Panc1 (cell line): Measurements from ENCODE around the gene CETP. TPM values are rescaled to one million over a fixed set of nuclear protein-coding genes. Genes with fewer than 3 reads are reported as not detected.

Source experiments
- ATAC-seq: fragments of 200-7000 bp; cut with Tn5 transposase; 2 replicates; pipeline ENCODE4 v1.9.1; 2020; ENCODE audit warnings: mild to moderate bottlenecking, moderate library complexity
- BruUV-seq: library from RNA; stranded (reverse); fragments of 400-500 nt; replicated peaks from 2 replicates; lab custom pipeline; 2021; lab: Mats Ljungman, UMichigan
- CTCF ChIA-PET: fragments of 300-600 bp; sonication (Branson Sonifier 250); formaldehyde crosslinking; loops from one replicate; lab custom pipeline; 2022; ENCODE audit warnings: antibody characterized with exemption; lab: Charles Lee
- POLR2A ChIA-PET: fragments of 300-600 bp; sonication (Branson Sonifier 250); formaldehyde crosslinking; loops from one replicate; lab custom pipeline; 2022; ENCODE audit warnings: antibody characterized with exemption; lab: Charles Lee
- DNase-seq: peaks from one replicate; pipeline ENCODE4 v3.0.0-alpha.2; 2010; ENCODE audit warnings: low read depth, low spot score
- H3K27ac ChIP-seq: 2 replicates; pipeline ENCODE4 v1.5.1; 2011; ENCODE audit warnings: mild to moderate bottlenecking, low read length, inconsistent platforms
- H3K27me3 ChIP-seq: fragments of 200-500 bp; sonication (Bioruptor generic); 2 replicates; pipeline ENCODE4 v1.6.0; 2014; ENCODE audit warnings: low read length, inconsistent platforms; ENCODE audit not compliant: control insufficient read depth, insufficient read depth
- H3K36me3 ChIP-seq: fragments of 200-500 bp; sonication (Bioruptor generic); 2 replicates; pipeline ENCODE4 v1.5.1; 2014; ENCODE audit warnings: inconsistent platforms, mild to moderate bottlenecking, low read length, moderate library complexity; ENCODE audit not compliant: control insufficient read depth, insufficient read depth
- H3K4me1 ChIP-seq: 2 replicates; pipeline ENCODE4 v1.5.1; 2011; ENCODE audit warnings: inconsistent platforms, mild to moderate bottlenecking, low read length, moderate library complexity; ENCODE audit not compliant: control insufficient read depth, insufficient read depth
- H3K4me3 ChIP-seq, 2 experiments: 2 replicates each; pipeline ENCODE4 v1.5.1; 2011 to 2012; ENCODE audit warnings: low read depth in 2 of 2, low read length in 2 of 2, mild to moderate bottlenecking in 2 of 2, inconsistent platforms in 1 of 2, moderate library complexity in 1 of 2
- H3K9me3 ChIP-seq: fragments of 200-500 bp; sonication (Bioruptor generic); 2 replicates; pipeline ENCODE4 v1.5.1; 2014; ENCODE audit warnings: low read depth, mild to moderate bottlenecking, inconsistent platforms, low read length, moderate library complexity; ENCODE audit not compliant: control insufficient read depth, insufficient read depth
- POLR2AphosphoS5 ChIP-seq: IDR thresholded peaks from 2 replicates; pipeline ENCODE4 v1.6.1; 2012; ENCODE audit warnings: mild to moderate bottlenecking, low read depth, low read length, moderate library complexity
- SIN3A ChIP-seq: IDR thresholded peaks from 2 replicates; pipeline ENCODE4 v1.6.1; 2012; ENCODE audit warnings: low read depth, mild to moderate bottlenecking, low read length, moderate library complexity, borderline replicate concordance; ENCODE audit not compliant: insufficient read depth
- TCF7L2 ChIP-seq: IDR thresholded peaks from 2 replicates; pipeline ENCODE4 v1.6.1; 2011; ENCODE audit warnings: mild to moderate bottlenecking, low read depth, low read length, inconsistent platforms
- in situ Hi-C: cut with HindIII; loops from 2 replicates; pipeline ENCODE4 v1.10.0; 2016; ENCODE audit warnings: low sequenced_read_pairs, low pct_unique_long_range_greater_than_20kb
- intact Hi-C: fragments of 100-400 bp; cut with micrococcal nuclease; formaldehyde crosslinking; loops from one replicate; pipeline ENCODE4 v1.10.0; 2022; ENCODE audit not compliant: unreplicated experiment
- total RNA-seq: library from RNA; stranded (reverse); gene quantifications from one replicate; pipeline ENCODE4 v1.2.1, GENCODE V29; 2021; ENCODE audit not compliant: unreplicated experiment
- TF ChIP-seq, protein P1 (sequence below), 2 experiments: IDR thresholded peaks; 2 replicates each; pipeline ENCODE4 v1.6.1; 2011 to 2012; ENCODE audit warnings: low read depth in 2 of 2, control low read depth in 1 of 2, low read length in 1 of 2, mild to moderate bottlenecking in 1 of 2, moderate library complexity in 1 of 2; ENCODE audit not compliant: insufficient read depth in 1 of 2
- TF ChIP-seq, protein P2 (sequence below): fragments of 450-650 bp; IDR thresholded peaks from 2 replicates; pipeline ENCODE4 v1.5.1; 2017; ENCODE audit warnings: mild to moderate bottlenecking

The CETP gene
- total RNA-seq, 1 experiment from 2014 or later: not detected

DNA sequence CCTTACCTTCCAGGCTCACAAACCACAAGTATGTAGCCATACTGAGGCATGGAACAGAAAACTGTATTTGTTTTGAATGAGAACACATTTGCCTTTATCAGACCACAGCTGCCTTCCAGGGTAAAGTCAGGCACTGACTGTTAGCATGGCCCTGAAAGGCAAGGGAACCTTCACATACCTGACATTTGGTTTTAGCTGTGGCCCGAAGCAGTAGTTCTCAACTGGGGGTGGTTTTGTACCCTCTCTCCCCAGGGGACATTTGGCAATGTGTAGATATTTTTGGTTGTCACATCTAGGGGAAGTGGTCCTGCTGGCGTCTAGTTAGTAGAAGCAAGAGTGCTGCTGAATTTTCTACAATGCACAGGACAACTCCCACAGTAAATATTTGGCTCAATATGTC is 20.7 kb upstream of the CETP start:
- no TSS peak for BruUV-seq
- Histone ChIP-seq H3K4me3 (no peak overlapping the region), H3K36me3 (peaks cover 31% of the 10 kb centered on the region), H3K27ac (no peak overlapping the region), H3K4me1 (no peaks in the 10 kb centered on the region; the same call in 1 of the 2 replicates), H3K9me3 (no peaks in the 10 kb centered on the region), H3K27me3 (no peaks in the 10 kb centered on the region)
- ATAC-seq (no peak), DNase-seq (no peak)
- CTCF ChIA-PET: no interaction called here
- in situ Hi-C loops (no loop called here), intact Hi-C loops (no loop called here)
- POLR2A ChIA-PET: no interaction called here
- TF ChIP-seq, protein P1, sequence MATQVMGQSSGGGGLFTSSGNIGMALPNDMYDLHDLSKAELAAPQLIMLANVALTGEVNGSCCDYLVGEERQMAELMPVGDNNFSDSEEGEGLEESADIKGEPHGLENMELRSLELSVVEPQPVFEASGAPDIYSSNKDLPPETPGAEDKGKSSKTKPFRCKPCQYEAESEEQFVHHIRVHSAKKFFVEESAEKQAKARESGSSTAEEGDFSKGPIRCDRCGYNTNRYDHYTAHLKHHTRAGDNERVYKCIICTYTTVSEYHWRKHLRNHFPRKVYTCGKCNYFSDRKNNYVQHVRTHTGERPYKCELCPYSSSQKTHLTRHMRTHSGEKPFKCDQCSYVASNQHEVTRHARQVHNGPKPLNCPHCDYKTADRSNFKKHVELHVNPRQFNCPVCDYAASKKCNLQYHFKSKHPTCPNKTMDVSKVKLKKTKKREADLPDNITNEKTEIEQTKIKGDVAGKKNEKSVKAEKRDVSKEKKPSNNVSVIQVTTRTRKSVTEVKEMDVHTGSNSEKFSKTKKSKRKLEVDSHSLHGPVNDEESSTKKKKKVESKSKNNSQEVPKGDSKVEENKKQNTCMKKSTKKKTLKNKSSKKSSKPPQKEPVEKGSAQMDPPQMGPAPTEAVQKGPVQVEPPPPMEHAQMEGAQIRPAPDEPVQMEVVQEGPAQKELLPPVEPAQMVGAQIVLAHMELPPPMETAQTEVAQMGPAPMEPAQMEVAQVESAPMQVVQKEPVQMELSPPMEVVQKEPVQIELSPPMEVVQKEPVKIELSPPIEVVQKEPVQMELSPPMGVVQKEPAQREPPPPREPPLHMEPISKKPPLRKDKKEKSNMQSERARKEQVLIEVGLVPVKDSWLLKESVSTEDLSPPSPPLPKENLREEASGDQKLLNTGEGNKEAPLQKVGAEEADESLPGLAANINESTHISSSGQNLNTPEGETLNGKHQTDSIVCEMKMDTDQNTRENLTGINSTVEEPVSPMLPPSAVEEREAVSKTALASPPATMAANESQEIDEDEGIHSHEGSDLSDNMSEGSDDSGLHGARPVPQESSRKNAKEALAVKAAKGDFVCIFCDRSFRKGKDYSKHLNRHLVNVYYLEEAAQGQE (IDR thresholded peaks at IDR 0.05; ENCODE audit: insufficient read depth in 1 of 2, low read depth in 2 of 2, low read length in 1 of 2): no peak
- TF ChIP-seq SIN3A: no peak
- TF ChIP-seq POLR2AphosphoS5: no peak
- no peak for TF ChIP-seq TCF7L2
- TF ChIP-seq, protein P2, sequence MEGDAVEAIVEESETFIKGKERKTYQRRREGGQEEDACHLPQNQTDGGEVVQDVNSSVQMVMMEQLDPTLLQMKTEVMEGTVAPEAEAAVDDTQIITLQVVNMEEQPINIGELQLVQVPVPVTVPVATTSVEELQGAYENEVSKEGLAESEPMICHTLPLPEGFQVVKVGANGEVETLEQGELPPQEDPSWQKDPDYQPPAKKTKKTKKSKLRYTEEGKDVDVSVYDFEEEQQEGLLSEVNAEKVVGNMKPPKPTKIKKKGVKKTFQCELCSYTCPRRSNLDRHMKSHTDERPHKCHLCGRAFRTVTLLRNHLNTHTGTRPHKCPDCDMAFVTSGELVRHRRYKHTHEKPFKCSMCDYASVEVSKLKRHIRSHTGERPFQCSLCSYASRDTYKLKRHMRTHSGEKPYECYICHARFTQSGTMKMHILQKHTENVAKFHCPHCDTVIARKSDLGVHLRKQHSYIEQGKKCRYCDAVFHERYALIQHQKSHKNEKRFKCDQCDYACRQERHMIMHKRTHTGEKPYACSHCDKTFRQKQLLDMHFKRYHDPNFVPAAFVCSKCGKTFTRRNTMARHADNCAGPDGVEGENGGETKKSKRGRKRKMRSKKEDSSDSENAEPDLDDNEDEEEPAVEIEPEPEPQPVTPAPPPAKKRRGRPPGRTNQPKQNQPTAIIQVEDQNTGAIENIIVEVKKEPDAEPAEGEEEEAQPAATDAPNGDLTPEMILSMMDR: no peak

DNA sequence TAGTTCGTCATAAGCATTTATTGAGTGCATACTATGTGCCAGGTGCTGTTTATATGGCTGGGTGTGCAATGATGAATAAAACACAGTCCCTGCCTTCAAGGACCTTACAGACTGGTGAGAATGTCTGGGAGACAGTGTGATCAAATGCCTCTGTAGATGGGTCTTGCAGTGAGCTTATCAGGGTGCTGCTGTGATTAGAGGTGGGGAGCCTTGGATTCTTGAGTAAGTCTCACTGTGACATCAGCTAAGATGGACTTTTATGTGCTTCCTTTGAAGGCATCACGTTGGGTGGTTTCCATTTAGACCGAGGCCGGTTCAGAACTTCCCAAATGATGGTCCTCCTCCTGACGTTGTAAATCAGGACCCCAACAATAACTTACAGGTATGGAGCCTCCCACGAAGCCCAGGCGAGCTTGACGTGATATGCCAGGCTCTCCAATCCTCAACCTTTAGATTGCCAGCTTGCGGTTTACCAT is 19.9 kb upstream of the CETP start:
- CTCF ChIA-PET: no interaction called here
- intact Hi-C loops: no loop called here
- BruUV-seq: no TSS peak

More for the DNA sequence above, 19.9 kb upstream of the CETP start:
- POLR2A ChIA-PET: interaction anchor here (0.6 kb wide), 1 partner anchor 21 kb away, joined by 3 read pairs; no protein-coding TSS in a partner anchor
- Histone ChIP-seq H3K4me1 (no peaks in the 10 kb centered on the region; the same call in 1 of the 2 replicates), H3K9me3 (no peaks in the 10 kb centered on the region), H3K27ac (no peak overlapping the region), H3K4me3 (no peak overlapping the region), H3K27me3 (no peaks in the 10 kb centered on the region), H3K36me3 (peaks cover 26% of the 10 kb centered on the region)
- DNase-seq: no peak
- TF ChIP-seq, protein P1 (IDR thresholded peaks at IDR 0.05; ENCODE audit: insufficient read depth in 1 of 2, low read depth in 2 of 2, low read length in 1 of 2): no peak
- TF ChIP-seq POLR2AphosphoS5 (no peak), TCF7L2 (no peak), SIN3A (no peak)
- TF ChIP-seq, protein P2: no peak
- no peak for ATAC-seq
- in situ Hi-C loops: no loop called here
